Prostate gland (tissue), 2 donors: Measurements from ENCODE around the gene RFPL4A.

Source experiments
- POLR2A ChIP-seq: fragments of 450-650 bp; IDR thresholded peaks from one replicate; pipeline ENCODE4 v1.6.1; 2016; ENCODE audit warnings: antibody characterized with exemption, mild to moderate bottlenecking
- POLR2AphosphoS5 ChIP-seq: sonication (generic); formaldehyde crosslinking; IDR thresholded peaks from one replicate; pipeline ENCODE4 v1.6.1; 2017; ENCODE audit warnings: antibody characterized with exemption
- TF ChIP-seq, protein P1 (sequence below), 4 experiments: fragments of 200-600 bp in 2 of 4; fragments of 450-650 bp in 2 of 4; sonication (generic) in 2 of 4; IDR thresholded peaks; 1 replicate in 3 of 4; 2 replicates in 1 of 4; pipeline ENCODE4 v1.5.1; 2016 to 2019; ENCODE audit warnings: antibody characterized with exemption in 4 of 4, mild to moderate bottlenecking in 2 of 4, moderate library complexity in 2 of 4

DNA sequence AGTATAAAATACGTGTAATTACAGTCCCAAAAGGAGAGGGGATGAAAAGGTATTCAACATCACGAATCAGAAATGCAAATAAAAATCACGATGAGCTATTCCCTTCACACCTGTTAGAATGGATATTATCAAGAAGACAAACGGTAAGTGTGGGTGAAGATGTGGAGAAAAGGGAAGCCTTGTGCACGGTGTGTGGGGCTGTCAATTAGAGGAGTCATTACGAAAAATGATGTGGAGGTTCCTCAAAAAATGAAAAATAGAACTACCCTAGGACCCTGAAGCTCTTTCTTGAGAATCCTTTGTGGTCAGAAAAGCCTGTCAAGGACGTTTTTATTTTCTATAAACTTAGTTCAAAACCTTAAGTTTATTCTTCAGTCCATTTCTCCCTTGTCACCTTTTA lies 53.6 kb downstream of the RFPL4A start:
- TF ChIP-seq, protein P1, sequence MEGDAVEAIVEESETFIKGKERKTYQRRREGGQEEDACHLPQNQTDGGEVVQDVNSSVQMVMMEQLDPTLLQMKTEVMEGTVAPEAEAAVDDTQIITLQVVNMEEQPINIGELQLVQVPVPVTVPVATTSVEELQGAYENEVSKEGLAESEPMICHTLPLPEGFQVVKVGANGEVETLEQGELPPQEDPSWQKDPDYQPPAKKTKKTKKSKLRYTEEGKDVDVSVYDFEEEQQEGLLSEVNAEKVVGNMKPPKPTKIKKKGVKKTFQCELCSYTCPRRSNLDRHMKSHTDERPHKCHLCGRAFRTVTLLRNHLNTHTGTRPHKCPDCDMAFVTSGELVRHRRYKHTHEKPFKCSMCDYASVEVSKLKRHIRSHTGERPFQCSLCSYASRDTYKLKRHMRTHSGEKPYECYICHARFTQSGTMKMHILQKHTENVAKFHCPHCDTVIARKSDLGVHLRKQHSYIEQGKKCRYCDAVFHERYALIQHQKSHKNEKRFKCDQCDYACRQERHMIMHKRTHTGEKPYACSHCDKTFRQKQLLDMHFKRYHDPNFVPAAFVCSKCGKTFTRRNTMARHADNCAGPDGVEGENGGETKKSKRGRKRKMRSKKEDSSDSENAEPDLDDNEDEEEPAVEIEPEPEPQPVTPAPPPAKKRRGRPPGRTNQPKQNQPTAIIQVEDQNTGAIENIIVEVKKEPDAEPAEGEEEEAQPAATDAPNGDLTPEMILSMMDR (IDR thresholded peaks at IDR 0.05) = no peak
- no peak for TF ChIP-seq POLR2AphosphoS5
- TF ChIP-seq POLR2A = no peak
